Psoas muscle (tissue), 8 donors: ENCODE data around the gene SPHK2. TPM values are rescaled to one million over a fixed set of nuclear protein-coding genes. Genes with fewer than 3 reads are reported as not detected.
A peak's percentile ranks its signal among the peaks of the same experiment; 100 is the strongest.

Source experiments
- ATAC-seq, 4 donors: fragments of 200-7000 bp; cut with Tn5 transposase; one replicate each; pipeline ENCODE4 v1.9.1; 2020; ENCODE audit warnings: moderate library complexity in 3 of 4, mild to moderate bottlenecking in 2 of 4
- DNase-seq, 2 donors: peaks; one replicate each; pipeline ENCODE4 v3.0.0-alpha.2; 2020
- H3K27ac ChIP-seq: fragments of 200-600 bp; one replicate; pipeline ENCODE4 v1.8.0; 2022
- H3K27me3 ChIP-seq, 3 donors: fragments of 200-600 bp in 1 of 3; one replicate each; pipeline versions ENCODE4 v1.6.1 to v1.8.0; 2013 to 2022; ENCODE audit warnings: low read length in 2 of 3, mild to moderate bottlenecking in 2 of 3, moderate library complexity in 1 of 3; ENCODE audit not compliant: insufficient read depth in 3 of 3
- H3K36me3 ChIP-seq, 2 donors: fragments of 200-600 bp in 1 of 2; one replicate each; pipeline versions ENCODE4 v1.6.1 to v1.8.0; 2013 to 2022; ENCODE audit warnings: low read depth in 1 of 2, mild to moderate bottlenecking in 1 of 2, moderate library complexity in 1 of 2; ENCODE audit not compliant: insufficient read depth in 1 of 2
- H3K4me1 ChIP-seq: fragments of 200-600 bp; one replicate; pipeline ENCODE4 v1.8.0; 2022
- H3K4me3 ChIP-seq: fragments of 200-600 bp; one replicate; pipeline ENCODE4 v1.8.0; 2022; ENCODE audit warnings: mild to moderate bottlenecking
- H3K9me3 ChIP-seq: fragments of 200-600 bp; one replicate; pipeline ENCODE4 v1.8.0; 2022
- WGBS, 3 donors: extraction: QIAGEN DNeasy Blood & Tissue Kit; methylation state at CpG; one replicate each; pipeline versions ENCODE4 v1.1.6 to v1.1.7; 2013; 5-methylcytosine and 5-hydroxymethylcytosine counted together
- intact Hi-C, 2 donors: fragments of 100-400 bp; cut with DNase I; formaldehyde crosslinking; loops; one replicate each; pipeline versions ENCODE4 v1.11.0 to v1.14.2; 2022
- polyA plus RNA-seq, 3 donors: library from polyadenylated mRNA; stranded (reverse); fragments of 200-250 nt; gene quantifications; one replicate each; pipeline ENCODE4 v1.2.3, GENCODE V29; 2013
- total RNA-seq, 4 donors: library from RNA; stranded (reverse); fragmentation: NEBNext Ultra II Directional in 2 of 4; extraction: Animal tissue kit (Norgen Biotek cat#: 25700) in 2 of 4; gene quantifications; one replicate each; pipeline versions ENCODE4 v1.2.1 to v1.2.4, GENCODE V29; 2021 to 2023
- TF ChIP-seq, protein P1 (sequence below): fragments of 200-600 bp; IDR thresholded peaks from one replicate; pipeline ENCODE4 v1.8.0; 2022; ENCODE audit warnings: antibody characterized with exemption
- donor health status: healthy with polysubstance abuse.
- donor health status: DM: no; HTN: no; CAD: no; lungs with moderate emphysema.
- donor health status: Bipolar disorder and iron deficiency.
- donor health status: healthy.
- donor health status: DM: yes; HTN: yes; CAD: no.
- donor health status: DM: no; HTN: no; CAD: no.
- donor health status: DM: no; HTN: no; CAD: no.
- donor health status: DM: yes; HTN: yes; CAD: no.

The SPHK2 gene
- total and polyA plus RNA-seq, 7 donors: 3.3 to 12.8 (median 5.0) TPM

DNA sequence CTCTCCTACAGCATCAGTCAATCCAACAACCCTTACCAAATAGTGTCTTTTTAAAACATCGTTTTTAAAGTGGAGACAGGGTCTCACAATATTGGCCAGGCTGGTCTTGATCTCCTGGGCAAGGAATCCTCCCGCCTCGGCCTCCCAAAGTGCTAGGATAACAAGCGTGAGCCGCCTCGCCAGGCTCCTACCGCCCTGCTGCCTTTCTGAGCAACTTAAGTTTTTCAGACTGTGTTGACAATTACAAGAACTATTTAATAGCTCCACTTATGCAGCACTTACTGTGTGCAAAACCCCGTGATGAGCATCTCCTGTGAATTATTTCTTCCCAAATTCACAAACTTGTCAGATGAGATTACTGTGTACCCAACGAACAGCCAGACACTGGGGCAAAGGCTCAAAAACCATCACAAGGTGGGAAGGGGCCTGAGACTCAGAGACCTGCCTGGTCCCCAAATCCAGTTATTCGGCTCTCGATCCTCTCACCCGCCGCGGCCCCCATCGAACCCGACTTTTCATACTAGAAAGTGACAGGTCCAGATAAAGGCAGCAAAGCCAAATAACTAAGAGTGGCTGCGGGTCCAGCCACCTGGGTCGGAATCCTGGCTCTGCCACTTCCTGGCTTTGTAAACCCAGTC lies 909 bp upstream of the SPHK2 start:
- DNase-seq: peak in 1 of 2 donors; percentile 59
- Histone ChIP-seq H3K36me3 (peaks cover 8 to 50% of the 10 kb centered on the region in 2 donors), H3K4me1 (peaks cover 35% of the 10 kb centered on the region), H3K4me3 (peak overlapping the region; percentile 99), H3K27me3 (no peaks in the 10 kb centered on the region), H3K9me3 (no peaks in the 10 kb centered on the region), H3K27ac (peak overlapping the region; percentile 94)
- ATAC-seq: no peak
- 4% methylated on average over 18 of the region's 18 CpGs for WGBS, 3 donors
- TF ChIP-seq, protein P1, sequence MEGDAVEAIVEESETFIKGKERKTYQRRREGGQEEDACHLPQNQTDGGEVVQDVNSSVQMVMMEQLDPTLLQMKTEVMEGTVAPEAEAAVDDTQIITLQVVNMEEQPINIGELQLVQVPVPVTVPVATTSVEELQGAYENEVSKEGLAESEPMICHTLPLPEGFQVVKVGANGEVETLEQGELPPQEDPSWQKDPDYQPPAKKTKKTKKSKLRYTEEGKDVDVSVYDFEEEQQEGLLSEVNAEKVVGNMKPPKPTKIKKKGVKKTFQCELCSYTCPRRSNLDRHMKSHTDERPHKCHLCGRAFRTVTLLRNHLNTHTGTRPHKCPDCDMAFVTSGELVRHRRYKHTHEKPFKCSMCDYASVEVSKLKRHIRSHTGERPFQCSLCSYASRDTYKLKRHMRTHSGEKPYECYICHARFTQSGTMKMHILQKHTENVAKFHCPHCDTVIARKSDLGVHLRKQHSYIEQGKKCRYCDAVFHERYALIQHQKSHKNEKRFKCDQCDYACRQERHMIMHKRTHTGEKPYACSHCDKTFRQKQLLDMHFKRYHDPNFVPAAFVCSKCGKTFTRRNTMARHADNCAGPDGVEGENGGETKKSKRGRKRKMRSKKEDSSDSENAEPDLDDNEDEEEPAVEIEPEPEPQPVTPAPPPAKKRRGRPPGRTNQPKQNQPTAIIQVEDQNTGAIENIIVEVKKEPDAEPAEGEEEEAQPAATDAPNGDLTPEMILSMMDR: no peak
- intact Hi-C loops: no loop called here

DNA sequence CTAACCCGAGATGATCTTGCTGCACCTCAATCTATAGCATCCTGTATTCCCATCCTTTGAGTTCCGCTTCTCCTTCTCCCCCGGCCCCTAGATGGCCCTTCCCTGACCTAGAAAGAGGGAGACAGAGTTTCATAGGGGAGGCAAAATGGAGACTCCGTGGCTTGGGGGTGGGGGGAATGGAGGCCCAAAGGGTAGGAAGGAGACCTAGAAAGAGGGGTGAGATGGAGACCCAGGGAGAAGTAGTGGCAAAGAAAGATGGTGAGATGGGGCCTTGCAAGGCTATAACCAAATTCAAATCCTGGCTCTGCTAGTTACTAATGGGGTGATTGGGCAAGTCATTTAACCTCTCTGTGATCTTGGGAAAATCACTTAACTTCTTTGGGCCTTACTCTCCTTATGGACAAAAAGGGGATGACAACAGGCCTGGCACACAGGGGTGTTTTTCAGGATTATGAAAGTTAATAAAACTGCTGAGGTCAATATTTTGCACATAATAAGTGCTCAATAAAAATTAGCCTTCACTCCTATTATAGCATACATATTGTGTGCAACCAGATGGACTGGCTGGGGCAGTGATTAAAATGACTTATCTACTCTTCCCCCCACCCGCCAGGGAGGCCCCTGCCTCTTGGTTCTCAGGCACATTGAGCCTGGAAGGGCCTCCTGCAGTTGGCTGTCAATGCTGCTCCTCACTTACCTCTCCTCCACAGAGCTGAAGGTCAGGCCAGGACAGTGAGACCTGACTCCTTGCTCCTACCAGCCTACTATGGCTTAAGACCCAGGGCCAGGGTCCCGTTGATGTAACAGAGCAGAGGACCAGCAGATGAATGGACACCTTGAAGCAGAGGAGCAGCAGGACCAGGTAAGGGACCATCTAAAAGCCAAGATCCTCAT lies 633 bp downstream of the SPHK2 start:
- TF ChIP-seq, protein P1: no peak
- peak overlapping the region; percentile 94 for H3K27ac ChIP-seq
- peaks cover 8 to 47% of the 10 kb centered on the region in 2 donors for H3K36me3 ChIP-seq
- WGBS, 3 donors: 29 to 31% (median 30%) methylated on average over 6 of the region's 6 CpGs
- intact Hi-C loops: no loop called here
- H3K4me1 ChIP-seq: peaks cover 35% of the 10 kb centered on the region
- H3K4me3 ChIP-seq: peak overlapping the region; percentile 99
- H3K9me3 ChIP-seq: no peaks in the 10 kb centered on the region
- ATAC-seq (peak in 1 of 4 donors; percentile 0), DNase-seq (peak in 1 of 2 donors; percentile 61)
- no peaks in the 10 kb centered on the region for H3K27me3 ChIP-seq

DNA sequence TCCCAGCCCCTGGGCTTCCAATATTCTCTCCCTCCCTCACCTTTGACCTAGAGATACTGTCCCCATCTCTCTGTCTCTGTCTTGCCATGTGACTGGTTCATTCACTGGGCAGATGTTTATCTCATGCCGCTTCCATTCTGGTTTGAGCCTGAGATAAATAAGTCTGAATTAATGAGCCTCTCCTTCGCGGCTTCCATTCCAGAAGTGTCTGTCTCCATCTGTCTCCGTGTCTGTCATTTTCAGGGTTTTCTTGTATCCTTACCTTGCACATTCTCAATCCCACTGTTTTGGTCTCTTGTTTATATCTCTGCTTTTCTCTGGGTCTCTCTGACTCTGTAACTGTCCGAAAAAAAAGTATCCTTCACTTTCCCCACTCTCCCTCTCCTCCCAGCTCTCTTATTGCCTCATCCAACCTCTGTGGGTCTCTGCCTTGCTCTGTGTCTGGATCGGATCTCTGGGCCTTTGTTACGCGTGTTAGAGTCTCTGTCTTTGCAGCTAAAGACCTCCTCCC lies 4.3 kb downstream of the SPHK2 start:
- intact Hi-C loops: no loop called here
- H3K4me3 ChIP-seq: peak overlapping the region; percentile 75
- DNase-seq (no peak), ATAC-seq (no peak)
- TF ChIP-seq, protein P1: no peak
- peaks cover 0 to 25% of the 10 kb centered on the region in 2 donors for H3K36me3 ChIP-seq
- WGBS, 3 donors: 20 to 26% (median 24%) methylated on average over 8 of the region's 8 CpGs
- peak overlapping the region; percentile 70 for H3K27ac ChIP-seq
- H3K4me1 ChIP-seq: peaks cover 16% of the 10 kb centered on the region
- H3K9me3 ChIP-seq: no peaks in the 10 kb centered on the region
- no peaks in the 10 kb centered on the region for H3K27me3 ChIP-seq

DNA sequence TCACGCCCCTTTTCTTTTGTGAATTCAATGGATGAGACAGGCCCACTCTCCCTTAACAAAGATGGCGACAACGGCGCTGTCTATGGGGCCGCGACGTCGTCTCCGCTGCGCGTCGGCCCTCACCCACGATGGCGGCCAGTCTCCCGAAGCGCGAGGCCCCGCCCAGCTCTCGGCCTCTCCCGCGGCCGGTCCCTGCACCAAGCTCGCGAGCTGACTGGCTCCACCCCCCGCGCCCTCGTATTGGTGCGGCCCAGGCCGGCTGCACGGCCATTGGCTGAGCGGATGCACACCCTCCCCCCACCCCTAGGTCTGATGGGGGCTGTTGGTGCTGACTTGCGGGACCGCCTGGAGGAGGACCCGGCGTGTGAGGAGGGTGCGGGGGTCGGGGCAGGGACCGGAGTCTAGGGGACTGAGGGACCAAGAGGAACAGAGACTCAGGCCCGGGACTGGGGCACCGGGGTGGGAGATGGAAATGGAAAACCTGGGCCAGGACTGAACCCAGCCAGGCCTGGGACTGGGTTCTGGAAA lies 4.8 kb downstream of the SPHK2 start:
- DNase-seq (peak; percentile 99), ATAC-seq (peak; percentile 83 to 86 (median 84))
- intact Hi-C loops: no loop called here
- peaks cover 16% of the 10 kb centered on the region for H3K4me1 ChIP-seq
- TF ChIP-seq, protein P1: no peak
- H3K4me3 ChIP-seq: peak overlapping the region; percentile 75
- H3K9me3 ChIP-seq: no peaks in the 10 kb centered on the region
- H3K27me3 ChIP-seq: no peaks in the 10 kb centered on the region
- peaks cover 0 to 25% of the 10 kb centered on the region in 2 donors for H3K36me3 ChIP-seq
- 0 to 1% (median 1%) methylated on average over 38 to 40 of the region's 40 CpGs for WGBS, 3 donors
- H3K27ac ChIP-seq: peak overlapping the region; percentile 70
